CD4-positive, alpha-beta T cell treated with Interleukin-4 for 1 hour (primary cell): ENCODE results near the gene AP3B1.

Experiments
- DNase-seq, 2 donors: peaks; one replicate each; pipeline ENCODE4 v3.0.0-alpha.2; 2020 to 2022

Gene AP3B1

GRCh38 chr5:77999399-77999798 is 295.1 kb downstream of the AP3B1 start:
- no peak for DNase-seq

- DNase-seq, result no peak
These were observed 297.6 kb downstream of the AP3B1 start for GRCh38 chr5:77996943-77997342.

GRCh38 chr5:77995793-77996409 is 298.6 kb downstream of the AP3B1 start:
- DNase-seq, result no peak

- DNase-seq, result no peak
These were observed 299.6 kb downstream of the AP3B1 start for GRCh38 chr5:77994943-77995342.

GRCh38 chr5:77993855-77994318 is 300.6 kb downstream of the AP3B1 start:
- no peak for DNase-seq

- no peak for DNase-seq
These were observed 301.2 kb downstream of the AP3B1 start for GRCh38 chr5:77993141-77993854.

- no peak for DNase-seq
These were observed 303.4 kb downstream of the AP3B1 start for GRCh38 chr5:77991084-77991483.

- no peak for DNase-seq
These were observed 304.5 kb downstream of the AP3B1 start for GRCh38 chr5:77990020-77990419.

GRCh38 chr5:77987988-77988387 is 306.5 kb downstream of the AP3B1 start:
- no peak for DNase-seq

- no peak for DNase-seq
These were observed 307.2 kb downstream of the AP3B1 start for GRCh38 chr5:77987331-77987730.

- DNase-seq, result no peak
These were observed 308.2 kb downstream of the AP3B1 start for GRCh38 chr5:77986261-77986660.

GRCh38 chr5:77985247-77985646 is 309.3 kb downstream of the AP3B1 start:
- DNase-seq, result no peak

GRCh38 chr5:77984587-77984986 is 309.9 kb downstream of the AP3B1 start:
- DNase-seq, result no peak

GRCh38 chr5:77983482-77984199 is 310.9 kb downstream of the AP3B1 start:
- no peak for DNase-seq

GRCh38 chr5:77981820-77982219 is 312.7 kb downstream of the AP3B1 start:
- no peak for DNase-seq

GRCh38 chr5:77974576-77974975 is 319.9 kb downstream of the AP3B1 start:
- DNase-seq, result no peak

GRCh38 chr5:77973253-77973609 is 321.3 kb downstream of the AP3B1 start:
- DNase-seq, result no peak

- peak in 1 of 2 donors; percentile 16 for DNase-seq
These were observed 321.8 kb downstream of the AP3B1 start for GRCh38 chr5:77972469-77973252.

GRCh38 chr5:77971776-77972468 is 322.6 kb downstream of the AP3B1 start:
- no peak for DNase-seq

GRCh38 chr5:77970891-77971290 is 323.6 kb downstream of the AP3B1 start:
- no peak for DNase-seq

- no peak for DNase-seq
These were observed 330.7 kb downstream of the AP3B1 start for GRCh38 chr5:77963795-77964194.

GRCh38 chr5:77960863-77961396 is 333.6 kb downstream of the AP3B1 start:
- peak in 1 of 2 donors; percentile 24 for DNase-seq
